Pancreas (tissue), 10 donors: ENCODE measurements around the gene RBM23. TPM values are rescaled to one million over a fixed set of nuclear protein-coding genes. Genes with fewer than 3 reads are reported as not detected.
A peak's percentile ranks its signal among the peaks of the same experiment; 100 is the strongest.

ENCODE experiments used
- ATAC-seq, 4 donors: fragments of 200-7000 bp; cut with Tn5 transposase; one replicate each; pipeline versions ENCODE4 v1.8.0 to v1.9.1; 2020; ENCODE audit warnings: mild to moderate bottlenecking in 4 of 4, moderate library complexity in 4 of 4
- DNase-seq, 6 donors: peaks; one replicate each; pipeline ENCODE4 v3.0.0-alpha.2; 2020
- FAIRE-seq: peaks from 2 replicates; lab custom pipeline; 2012; peaks lifted over from hg19 to GRCh38; lab: Jason Lieb, UNC
- H3K27ac ChIP-seq, 4 donors: fragments of 200-600 bp; sonication (generic); 1 replicate in 3 of 4; 2 replicates in 1 of 4; pipeline versions ENCODE4 v1.5.0 to v1.8.0; 2020
- H3K27me3 ChIP-seq, 4 donors: fragments of 200-600 bp; one replicate each; pipeline ENCODE4 v1.8.0; 2021
- H3K36me3 ChIP-seq, 3 donors: fragments of 200-600 bp; sonication (generic) in 1 of 3; one replicate each; pipeline versions ENCODE4 v1.5.0 to v1.8.0; 2020 to 2021
- H3K4me1 ChIP-seq, 3 donors: fragments of 200-600 bp; one replicate each; pipeline ENCODE4 v1.8.0; 2021
- H3K4me3 ChIP-seq, 4 donors: fragments of 200-600 bp; sonication (generic) in 2 of 4; one replicate each; pipeline versions ENCODE4 v1.5.0 to v1.8.0; 2020 to 2021
- H3K9me3 ChIP-seq, 4 donors: fragments of 200-600 bp; one replicate each; pipeline ENCODE4 v1.8.0; 2021
- CTCF ChIP-seq, 4 donors: fragments of 200-600 bp; sonication (generic) in 3 of 4; IDR thresholded peaks; one replicate each; pipeline versions ENCODE4 v1.5.0 to v1.8.0; 2021; ENCODE audit warnings: antibody characterized with exemption in 4 of 4
- WGBS, 2 donors: extraction: QIAGEN DNeasy Blood & Tissue Kit; methylation state at CpG; one replicate each; pipeline ENCODE4 v1.1.7; 2013; 5-methylcytosine and 5-hydroxymethylcytosine counted together
- intact Hi-C, 3 donors: fragments of 100-400 bp; cut with DNase I; formaldehyde crosslinking; loops; one replicate each; pipeline versions ENCODE4 v1.11.1 to v1.14.2; 2022
- polyA plus RNA-seq, 2 donors: library from polyadenylated mRNA; stranded (reverse); fragments of 200-250 nt; gene quantifications; one replicate each; pipeline ENCODE4 v1.2.3, GENCODE V29; 2013
- total RNA-seq, 6 donors: library from RNA; stranded (reverse); fragmentation: NEBNext Ultra II Directional in 4 of 6; extraction: Animal tissue kit (Norgen Biotek cat#: 25700) in 4 of 6; gene quantifications; one replicate each; pipeline versions ENCODE4 v1.2.1 to v1.2.4, GENCODE V29; 2021 to 2023
- donor health status: healthy with polysubstance abuse.
- donor health status: DM: no; HTN: no; CAD: no; lungs with moderate emphysema.
- donor health status: DM: no; HTN: no; CAD: no.
- donor health status: control.
- donor health status: control.
- donor health status: Bipolar disorder and iron deficiency.
- donor health status: DM: yes; HTN: yes; CAD: no.
- donor health status: DM: no; HTN: no; CAD: no.
- donor health status: DM: no; HTN: no; CAD: no.
- donor health status: DM: yes; HTN: yes; CAD: no.

Gene RBM23
- total and polyA plus RNA-seq, 8 donors: 20.9 to 58.6 (median 31.2) TPM

- ATAC-seq (no peak), DNase-seq (no peak), FAIRE-seq (no peak)
- peaks cover 5 to 49% (median 31%) of the 10 kb centered on the region in 3 donors for H3K36me3 ChIP-seq
- no peak overlapping the region for H3K4me3 ChIP-seq
- intact Hi-C loops: no loop called here
- peaks cover 0 to 12% (median 9%) of the 10 kb centered on the region in 3 donors for H3K4me1 ChIP-seq
- no peak for TF ChIP-seq CTCF (IDR thresholded peaks at IDR 0.05)
- H3K9me3 ChIP-seq: no peaks in the 10 kb centered on the region
- no peak overlapping the region for H3K27ac ChIP-seq
- H3K27me3 ChIP-seq: no peaks in the 10 kb centered on the region
- 98 to 100% methylated on average over 7 of the region's 7 CpGs for WGBS, 2 donors
Measured at GRCh38 chr14:22901799-22902198, 17.1 kb downstream of the RBM23 start.

DNA sequence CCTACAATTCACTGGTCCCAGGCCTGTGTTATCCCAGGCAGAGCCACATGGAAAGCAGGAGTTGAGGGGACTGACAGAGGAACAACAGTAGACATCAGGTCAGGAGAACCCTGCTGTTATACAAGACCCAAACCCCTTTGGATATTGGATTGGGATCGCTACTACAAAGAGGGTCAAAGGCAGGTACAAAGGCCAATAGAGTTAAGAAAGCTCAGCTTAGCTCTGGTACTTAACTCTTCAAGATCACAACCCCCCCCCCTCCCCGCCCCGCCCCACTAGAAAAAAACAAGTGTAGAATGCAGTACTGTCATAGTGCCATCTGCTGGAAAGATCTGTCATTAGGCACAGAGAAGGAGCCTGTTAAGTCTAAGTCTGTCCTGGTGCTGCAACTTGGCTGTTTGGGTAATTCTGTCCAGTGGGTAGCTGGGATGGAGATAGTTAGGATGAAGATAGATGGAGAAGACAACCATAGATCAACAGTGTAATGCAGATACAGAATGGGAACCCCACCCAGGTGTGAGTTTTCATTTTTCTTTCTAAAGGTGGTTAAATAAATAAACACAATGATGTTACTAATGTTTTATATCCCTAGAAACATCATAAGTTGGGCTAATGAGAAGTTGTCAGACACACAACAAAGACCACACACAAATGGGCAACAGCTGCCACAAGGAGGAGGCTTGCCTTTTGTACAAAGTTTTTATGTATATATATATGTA is 18.7 kb downstream of the RBM23 start:
- TF ChIP-seq CTCF (IDR thresholded peaks at IDR 0.05): peak in 1 of 4 donors; percentile 16
- intact Hi-C loops: no loop called here
- peak in 3 of 4 donors; percentile 50 to 70 (median 69) for ATAC-seq
- no peak for FAIRE-seq
- 59 to 70% methylated on average over 3 of the region's 3 CpGs for WGBS, 2 donors
- Histone ChIP-seq H3K9me3 (no peaks in the 10 kb centered on the region), H3K27ac (no peak overlapping the region), H3K4me1 (peaks cover 0 to 12% (median 9%) of the 10 kb centered on the region in 3 donors), H3K4me3 (no peak overlapping the region), H3K36me3 (peaks cover 5 to 35% (median 20%) of the 10 kb centered on the region in 3 donors), H3K27me3 (no peaks in the 10 kb centered on the region)
- DNase-seq: no peak

DNA sequence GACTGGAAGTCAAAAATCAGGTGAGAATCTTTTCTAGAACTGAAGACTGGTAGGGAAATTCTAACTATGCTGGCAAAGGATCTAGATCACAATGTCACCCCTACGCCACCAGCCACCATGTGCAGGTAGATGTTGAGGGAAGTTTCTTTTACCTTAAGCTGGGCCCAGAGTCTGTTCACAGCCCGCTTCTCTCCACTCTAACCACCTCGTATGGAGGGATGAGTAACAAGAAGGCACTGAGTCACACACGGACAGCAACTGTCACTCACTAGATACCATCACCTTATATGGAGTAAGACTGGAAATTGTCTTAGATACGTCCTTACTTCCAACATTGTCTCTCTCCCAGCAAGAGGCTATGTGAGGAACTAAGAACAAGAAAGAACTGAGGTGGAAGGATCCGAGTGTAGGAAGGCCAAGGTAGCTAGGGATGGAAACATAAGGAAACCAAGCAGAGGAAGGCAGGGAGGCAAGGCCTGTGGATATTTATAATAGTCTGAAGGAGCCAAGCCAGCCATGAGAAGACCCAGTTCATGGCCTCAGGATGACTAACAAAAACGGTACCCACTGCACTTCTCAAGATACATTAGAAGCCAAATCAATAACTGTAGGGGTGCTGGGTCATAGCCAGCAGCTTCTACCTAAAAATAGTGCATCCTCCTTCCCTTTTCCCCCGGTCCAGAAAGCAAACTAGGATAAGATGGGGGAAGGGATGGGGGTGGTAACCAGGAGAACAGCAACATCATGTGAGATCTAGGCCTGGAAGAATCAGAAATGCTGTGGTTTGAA is 20.5 kb downstream of the RBM23 start:
- H3K4me1 ChIP-seq: peaks cover 0 to 7% (median 2%) of the 10 kb centered on the region in 3 donors
- peaks cover 0 to 26% (median 14%) of the 10 kb centered on the region in 3 donors for H3K36me3 ChIP-seq
- DNase-seq (no peak), ATAC-seq (no peak), FAIRE-seq (no peak)
- no peak for TF ChIP-seq CTCF (IDR thresholded peaks at IDR 0.05)
- WGBS, 2 donors: 70 to 77% methylated on average over 8 of the region's 8 CpGs
- no peaks in the 10 kb centered on the region for H3K27me3 ChIP-seq
- no peak overlapping the region for H3K4me3 ChIP-seq
- H3K9me3 ChIP-seq: no peaks in the 10 kb centered on the region
- intact Hi-C loops: no loop called here
- no peak overlapping the region for H3K27ac ChIP-seq

DNA sequence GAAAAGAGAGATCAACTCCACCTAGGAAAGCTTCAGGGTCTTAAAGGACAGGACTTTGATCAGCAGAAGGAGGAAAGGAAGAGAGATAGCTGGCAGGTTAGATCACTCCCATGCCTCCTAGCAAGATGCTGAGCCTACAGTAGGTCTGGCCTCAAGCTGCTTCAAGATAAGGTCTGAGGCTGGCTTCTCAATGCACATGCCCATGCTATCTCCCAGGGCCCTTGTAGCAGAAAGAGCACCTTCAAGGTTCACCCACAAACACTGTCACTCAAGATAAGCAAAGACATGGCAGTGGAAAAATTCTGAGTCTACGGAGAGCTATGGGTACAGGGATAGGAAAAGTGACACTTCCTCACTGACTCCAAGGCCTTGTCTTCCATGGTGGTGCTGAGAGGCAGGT is 21.6 kb downstream of the RBM23 start:
- Histone ChIP-seq H3K27me3 (no peaks in the 10 kb centered on the region), H3K36me3 (peaks cover 0 to 19% (median 14%) of the 10 kb centered on the region in 3 donors), H3K4me1 (no peaks in the 10 kb centered on the region), H3K4me3 (no peak overlapping the region), H3K27ac (no peak overlapping the region), H3K9me3 (no peaks in the 10 kb centered on the region)
- FAIRE-seq: no peak
- 56 to 61% methylated on average over 1 of the region's 1 CpG for WGBS, 2 donors
- TF ChIP-seq CTCF (IDR thresholded peaks at IDR 0.05): no peak
- intact Hi-C loops: no loop called here
- no peak for ATAC-seq
- DNase-seq: no peak
